Endothelial cell of umbilical vein (primary cell): Measurements from ENCODE around the gene BBX. TPM values are rescaled to one million over a fixed set of nuclear protein-coding genes. Genes with fewer than 3 reads are reported as not detected.

Experiments used
- BruUV-seq: library from RNA; stranded (reverse); fragments of 400-500 nt; replicated peaks from 2 replicates; lab custom pipeline; 2021; lab: Mats Ljungman, UMichigan
- CTCF ChIA-PET: fragments of 300-600, 350-600 bp; sonication (Branson Sonifier 250); formaldehyde crosslinking; loops from one replicate; lab custom pipeline; 2021; ENCODE audit warnings: antibody characterized with exemption, inconsistent platforms; lab: Charles Lee
- POLR2A ChIA-PET: fragments of 300-600, 350-600 bp; sonication (Branson Sonifier 250); formaldehyde crosslinking; loops from one replicate; lab custom pipeline; 2021; ENCODE audit warnings: antibody characterized with exemption, inconsistent platforms; lab: Charles Lee
- DNase-seq: peaks from one replicate; pipeline ENCODE4 v3.0.0-alpha.2; 2011; ENCODE audit warnings: low read depth, low spot score
- FAIRE-seq: peaks from 2 replicates; lab custom pipeline; 2011; peaks lifted over from hg19 to GRCh38; lab: Jason Lieb, UNC
- H2AFZ ChIP-seq: 2 replicates; pipeline ENCODE4 v1.6.0; 2012; ENCODE audit warnings: low read depth, low read length, control low read depth, inconsistent platforms
- H3K27ac ChIP-seq: 2 replicates; pipeline ENCODE4 v1.5.1; 2011; ENCODE audit warnings: low read depth, mild to moderate bottlenecking, control low read depth, low read length, moderate library complexity; ENCODE audit not compliant: insufficient read depth
- H3K27me3 ChIP-seq, 2 experiments: 2 replicates each; pipeline versions ENCODE4 v1.6.0 to v1.6.1; 2011; ENCODE audit warnings: low read length in 2 of 2, mixed read lengths in 1 of 2; ENCODE audit not compliant: control insufficient read depth in 2 of 2, insufficient read depth in 2 of 2
- H3K36me3 ChIP-seq, 2 experiments: 2 replicates in 1 of 2; 3 replicates in 1 of 2; pipeline ENCODE4 v1.5.1; 2011; ENCODE audit warnings: low read length in 2 of 2, mild to moderate bottlenecking in 1 of 2, moderate library complexity in 1 of 2; ENCODE audit not compliant: control insufficient read depth in 2 of 2, insufficient read depth in 2 of 2; ENCODE audit errors: extremely low read depth in 1 of 2
- H3K4me1 ChIP-seq: 3 replicates; pipeline ENCODE4 v1.5.1; 2011; ENCODE audit warnings: mild to moderate bottlenecking, low read length; ENCODE audit not compliant: control insufficient read depth, insufficient read depth; ENCODE audit errors: extremely low read depth
- H3K4me2 ChIP-seq: 2 replicates; pipeline ENCODE4 v1.6.1; 2011; ENCODE audit warnings: low read length, control low read depth, mixed read lengths; ENCODE audit not compliant: insufficient read depth
- H3K4me3 ChIP-seq, 3 experiments: fragments of 200-600 bp in 1 of 3; sonication (generic), shearing (Covaris generic) in 1 of 3; replicated peaks in 1 of 3; 2 replicates each; pipeline ENCODE4 v1.5.1; 2011 to 2016; ENCODE audit warnings: control low read depth in 3 of 3, low read length in 3 of 3, mild to moderate bottlenecking in 2 of 3, inconsistent platforms in 1 of 3, low read depth in 1 of 3, moderate library complexity in 1 of 3; ENCODE audit not compliant: insufficient read depth in 1 of 3
- H3K79me2 ChIP-seq: 2 replicates; pipeline ENCODE4 v1.6.0; 2012; ENCODE audit warnings: low read length, inconsistent platforms; ENCODE audit not compliant: control insufficient read depth, insufficient read depth
- H3K9ac ChIP-seq: replicated peaks from 2 replicates; pipeline ENCODE3; 2011; ENCODE audit warnings: low read length, control low read depth; ENCODE audit not compliant: insufficient read depth; ENCODE audit errors: extremely low read depth
- H3K9me1 ChIP-seq: replicated peaks from 3 replicates; pipeline ENCODE4 v1.6.0; 2011; ENCODE audit warnings: mild to moderate bottlenecking, low read length; ENCODE audit not compliant: control insufficient read depth, insufficient read depth; ENCODE audit errors: extremely low read depth
- H3K9me3 ChIP-seq: replicated peaks from 2 replicates; pipeline ENCODE4 v1.5.1; 2012; ENCODE audit warnings: low read length, inconsistent platforms; ENCODE audit not compliant: control insufficient read depth, insufficient read depth
- H4K20me1 ChIP-seq: replicated peaks from 2 replicates; pipeline ENCODE3; 2011; ENCODE audit warnings: mild to moderate bottlenecking, low read length; ENCODE audit not compliant: control insufficient read depth, insufficient read depth; ENCODE audit errors: extremely low read depth
- EZH2 ChIP-seq: IDR thresholded peaks from 2 replicates; pipeline ENCODE4 v1.6.1; 2012; ENCODE audit warnings: borderline replicate concordance, low read depth, mild to moderate bottlenecking, moderate library complexity, low read length, inconsistent platforms; ENCODE audit not compliant: severe bottlenecking
- FOS ChIP-seq: IDR thresholded peaks from 2 replicates; pipeline ENCODE4 v1.6.1; 2011; ENCODE audit warnings: mild to moderate bottlenecking, low read length, moderate library complexity, borderline replicate concordance; ENCODE audit not compliant: insufficient read depth
- GATA2 ChIP-seq: IDR thresholded peaks from 2 replicates; pipeline ENCODE4 v1.7.0; 2011; ENCODE audit warnings: low read depth, mild to moderate bottlenecking, moderate library complexity, mixed read lengths, low read length; ENCODE audit not compliant: insufficient read length, insufficient read depth
- MAX ChIP-seq: IDR thresholded peaks from 2 replicates; pipeline ENCODE4 v1.6.1; 2011; ENCODE audit not compliant: insufficient read depth, insufficient read length
- POLR2A ChIP-seq: IDR thresholded peaks from 2 replicates; pipeline ENCODE4 v1.6.1; 2012; ENCODE audit warnings: low read depth, mild to moderate bottlenecking, control low read depth, low read length
- POLR2AphosphoS5 ChIP-seq: IDR thresholded peaks from 2 replicates; pipeline ENCODE4 v1.6.1; 2012; ENCODE audit warnings: low read depth, mild to moderate bottlenecking, control low read depth, low read length, moderate library complexity; ENCODE audit not compliant: insufficient read depth
- dilution Hi-C: fragments of 300-500 bp; cut with MboI; formaldehyde crosslinking; loops from one replicate; pipeline ENCODE4 v1.15.0; 2019; ENCODE audit warnings: low sequenced_read_pairs; ENCODE audit not compliant: extremely low pct_ligation_motif_present
- intact Hi-C: fragments of 100-400 bp; cut with micrococcal nuclease; formaldehyde crosslinking; loops from one replicate; pipeline ENCODE4 v1.10.0; 2022
- polyA plus RNA-seq, 4 experiments: library from polyadenylated mRNA; depleted of rRNA in 3 of 4; stranded (reverse) in 3 of 4; unstranded in 1 of 4; fragments of >200 nt; gene quantifications; 2 replicates each; pipeline versions ENCODE4 v1.2.1 to v1.2.3, GENCODE V29; 2011 to 2012; ENCODE audit warnings: missing spikeins in 1 of 4
- total RNA-seq: library from RNA; stranded (reverse); gene quantifications from 2 replicates; pipeline ENCODE4 v1.2.3, GENCODE V29; 2021
- TF ChIP-seq, protein P1 (sequence below), 2 donors: IDR thresholded peaks; 1 replicate in 1 of 2; 2 replicates in 1 of 2; pipeline ENCODE4 v1.5.1; 2011; ENCODE audit warnings: low read length in 2 of 2, mild to moderate bottlenecking in 2 of 2, moderate library complexity in 2 of 2, control low read depth in 1 of 2, inconsistent platforms in 1 of 2, low read depth in 1 of 2; ENCODE audit not compliant: insufficient read depth in 1 of 2; ENCODE audit errors: extremely low read depth in 1 of 2

The BBX gene
- total and polyA plus RNA-seq, 2 donors (not counting 3 experiments of a cell fraction or from before 2014, with no cell fraction given), result 21.4 to 43.4 TPM

DNA sequence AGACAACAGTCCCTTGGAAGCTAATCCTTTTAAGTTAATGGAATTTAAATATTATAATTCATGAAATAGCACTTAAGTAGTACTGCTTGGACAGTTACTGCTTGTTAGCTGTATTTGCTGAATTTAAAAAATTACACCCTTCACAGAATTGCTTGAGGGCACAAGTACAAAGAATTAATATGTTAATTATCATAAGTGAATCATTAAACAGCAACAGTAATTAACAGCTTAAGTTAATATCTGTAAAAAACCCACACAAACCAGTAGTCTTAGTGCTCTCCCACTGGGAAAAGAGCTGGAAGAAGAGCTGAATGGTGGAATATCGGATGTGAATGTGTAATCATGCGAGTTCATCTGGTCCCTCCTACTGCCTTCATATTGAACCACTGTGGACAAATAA is 336.1 kb downstream of the BBX start:
- Histone ChIP-seq H3K4me3 (no peak overlapping the region), H2AFZ (no peak overlapping the region), H3K4me1 (no peaks in the 10 kb centered on the region), H3K9ac (no peak overlapping the region), H3K27me3 (peaks cover 6 to 8% of the 10 kb centered on the region in 2 experiments), H3K4me2 (no peak overlapping the region), H3K9me1 (no peaks in the 10 kb centered on the region), H3K27ac (no peak overlapping the region), H3K9me3 (no peaks in the 10 kb centered on the region), H4K20me1 (no peaks in the 10 kb centered on the region), H3K79me2 (no peaks in the 10 kb centered on the region), H3K36me3 (no peaks in the 10 kb centered on the region)
- DNase-seq, result no peak
- no peak for FAIRE-seq
- CTCF ChIA-PET, result interaction anchor here (1.2 kb wide), 1 partner anchor 559 kb away, joined by 3 read pairs; no protein-coding TSS in a partner anchor
- TF ChIP-seq POLR2A (no peak), GATA2 (no peak), POLR2AphosphoS5 (no peak), FOS (no peak), EZH2 (no peak), MAX (no peak)
- TF ChIP-seq, protein P1, sequence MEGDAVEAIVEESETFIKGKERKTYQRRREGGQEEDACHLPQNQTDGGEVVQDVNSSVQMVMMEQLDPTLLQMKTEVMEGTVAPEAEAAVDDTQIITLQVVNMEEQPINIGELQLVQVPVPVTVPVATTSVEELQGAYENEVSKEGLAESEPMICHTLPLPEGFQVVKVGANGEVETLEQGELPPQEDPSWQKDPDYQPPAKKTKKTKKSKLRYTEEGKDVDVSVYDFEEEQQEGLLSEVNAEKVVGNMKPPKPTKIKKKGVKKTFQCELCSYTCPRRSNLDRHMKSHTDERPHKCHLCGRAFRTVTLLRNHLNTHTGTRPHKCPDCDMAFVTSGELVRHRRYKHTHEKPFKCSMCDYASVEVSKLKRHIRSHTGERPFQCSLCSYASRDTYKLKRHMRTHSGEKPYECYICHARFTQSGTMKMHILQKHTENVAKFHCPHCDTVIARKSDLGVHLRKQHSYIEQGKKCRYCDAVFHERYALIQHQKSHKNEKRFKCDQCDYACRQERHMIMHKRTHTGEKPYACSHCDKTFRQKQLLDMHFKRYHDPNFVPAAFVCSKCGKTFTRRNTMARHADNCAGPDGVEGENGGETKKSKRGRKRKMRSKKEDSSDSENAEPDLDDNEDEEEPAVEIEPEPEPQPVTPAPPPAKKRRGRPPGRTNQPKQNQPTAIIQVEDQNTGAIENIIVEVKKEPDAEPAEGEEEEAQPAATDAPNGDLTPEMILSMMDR (IDR thresholded peaks at IDR 0.05; ENCODE audit: extremely low read depth in 1 of 2, insufficient read depth in 1 of 2, low read depth in 1 of 2, low read length in 2 of 2), result no peak
- intact Hi-C loops (no loop called here), dilution Hi-C loops (no loop called here)
- BruUV-seq, result no TSS peak
- POLR2A ChIA-PET, result interaction anchor here (0.6 kb wide), 1 partner anchor 596 kb away, joined by 3 read pairs; no protein-coding TSS in a partner anchor

Other genes starting within 250 kb of the BBX start
- not detected in 2 replicates for gene CCDC54, start 145.5 kb upstream of the BBX start, total RNA-seq
- gene CCDC54, start 145.5 kb upstream of the BBX start, polyA plus RNA-seq, result not detected in 2 replicates